Measurements from ENCODE around the gene RAB3IP. TPM values are rescaled to one million over a fixed set of nuclear protein-coding genes. Genes with fewer than 3 reads are reported as not detected.
"Not testable (repeated sequence)": the region's sequence is repeated elsewhere in the genome, so short reads cannot be mapped to it uniquely, and the experiment has no call there.

The RAB3IP gene
- polyA plus RNA-seq, 4 donors, result 60.1 to 79.8 (median 69.5) TPM

DNA sequence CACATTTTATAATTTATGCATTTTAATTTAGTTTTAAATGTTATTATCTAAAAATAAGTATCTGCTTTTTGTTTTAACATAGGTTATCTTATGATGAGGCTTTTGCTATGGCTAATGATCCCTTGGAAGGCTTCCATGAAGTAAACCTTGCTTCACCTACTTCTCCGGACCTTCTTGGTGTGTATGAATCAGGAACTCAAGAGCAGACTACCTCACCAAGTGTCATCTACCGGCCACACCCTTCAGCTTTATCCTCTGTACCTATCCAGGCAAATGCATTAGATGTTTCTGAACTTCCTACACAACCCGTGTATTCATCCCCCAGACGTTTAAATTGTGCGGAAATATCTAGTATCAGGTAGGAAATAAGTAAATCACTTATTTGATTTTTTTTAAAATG is 16.6 kb downstream of the RAB3IP start:
- no peak for DNase-seq (ENCODE audit: low read depth in 4 of 4, low spot score in 2 of 4)

DNA sequence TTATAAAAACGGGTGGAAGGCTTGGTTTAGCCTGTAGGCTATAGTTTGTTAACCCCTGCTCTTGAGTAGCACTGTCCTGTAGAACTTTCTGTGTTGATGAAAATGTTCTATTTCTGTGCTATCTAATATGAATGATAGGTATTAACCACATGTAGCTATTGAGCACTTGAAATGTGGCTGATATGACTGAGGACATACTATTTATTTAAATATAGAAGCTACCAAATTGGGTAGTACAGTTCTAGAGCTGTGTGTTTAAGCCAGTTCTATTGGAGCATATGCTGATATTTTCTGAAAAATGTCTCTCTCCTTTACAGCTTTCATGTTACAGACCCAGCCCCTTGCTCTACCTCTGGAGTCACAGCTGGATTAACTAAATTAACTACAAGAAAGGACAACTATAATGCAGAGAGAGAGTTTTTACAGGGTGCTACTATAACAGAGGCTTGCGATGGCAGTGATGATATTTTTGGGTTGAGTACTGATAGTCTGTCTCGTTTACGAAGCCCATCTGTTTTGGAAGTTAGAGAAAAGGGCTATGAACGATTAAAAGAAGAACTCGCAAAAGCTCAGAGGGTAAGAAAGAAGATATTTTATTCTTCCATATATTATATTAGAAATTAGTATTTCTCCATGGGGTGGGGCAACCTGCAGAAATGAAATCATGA is 17.6 kb downstream of the RAB3IP start:
- no peak for DNase-seq (ENCODE audit: low read depth in 4 of 4, low spot score in 2 of 4)

DNA sequence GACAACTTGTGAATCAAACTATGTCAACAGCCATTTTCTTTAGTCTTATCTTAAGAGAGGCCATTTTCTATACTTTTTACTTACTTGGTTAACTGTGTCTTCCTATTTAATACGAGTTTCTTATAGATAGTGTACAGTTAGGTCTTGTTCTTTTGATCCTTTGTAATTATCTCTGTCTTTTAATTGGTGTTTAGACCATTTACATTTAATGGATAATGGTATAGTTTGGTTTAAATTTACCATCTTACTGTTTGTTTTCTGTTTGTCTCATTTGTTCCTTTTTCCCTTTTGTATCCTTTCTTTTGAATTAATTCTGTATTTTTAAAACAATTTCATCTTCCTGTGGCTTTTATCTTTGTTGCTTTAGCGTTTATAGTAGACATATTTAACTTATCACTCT is 19.4 kb downstream of the RAB3IP start:
- DNase-seq (ENCODE audit: low read depth in 4 of 4, low spot score in 2 of 4), result no peak

DNA sequence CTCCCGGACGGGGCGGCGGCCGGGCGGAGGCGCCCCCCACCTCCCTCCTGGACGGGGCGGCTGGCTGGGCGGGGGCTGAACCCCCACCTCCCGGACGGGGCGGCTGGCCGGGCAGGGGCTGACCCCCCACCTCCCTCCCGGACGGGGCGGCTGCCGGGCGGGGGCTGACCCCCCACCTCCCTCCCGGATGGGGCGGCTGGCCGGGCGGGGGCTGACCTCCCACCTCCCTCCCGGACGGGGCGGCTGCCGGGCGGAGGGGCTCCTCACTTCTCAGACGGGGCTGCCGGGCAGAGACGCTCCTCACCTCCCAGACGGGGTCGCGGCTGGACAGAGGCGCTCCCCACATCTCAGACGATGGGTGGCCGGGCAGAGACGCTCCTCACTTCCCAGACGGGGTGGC is 20.9 kb downstream of the RAB3IP start:
- not testable (repeated sequence) for DNase-seq (ENCODE audit: low read depth in 4 of 4, low spot score in 2 of 4)

DNA sequence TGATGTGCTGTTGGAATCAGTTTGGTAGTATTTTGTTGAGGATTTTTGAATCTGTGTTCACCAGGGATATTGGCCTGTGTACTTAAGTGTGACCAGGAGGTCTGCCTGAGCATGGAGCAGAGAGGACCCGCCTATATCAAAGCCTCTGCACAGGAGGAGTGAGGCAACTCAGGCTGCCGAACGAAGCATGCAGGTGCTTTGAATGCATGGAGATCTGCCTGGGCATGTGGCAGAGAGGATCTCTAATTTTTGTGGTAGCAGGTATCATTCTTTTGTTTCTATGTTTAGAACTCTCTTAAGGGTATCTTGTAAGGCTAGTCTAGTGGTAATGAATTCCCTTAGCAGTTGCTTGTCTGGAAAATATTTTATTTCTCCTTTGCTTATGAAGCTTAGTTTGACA is 26.9 kb downstream of the RAB3IP start:
- DNase-seq (ENCODE audit: low read depth in 4 of 4, low spot score in 2 of 4), result no peak

DNA sequence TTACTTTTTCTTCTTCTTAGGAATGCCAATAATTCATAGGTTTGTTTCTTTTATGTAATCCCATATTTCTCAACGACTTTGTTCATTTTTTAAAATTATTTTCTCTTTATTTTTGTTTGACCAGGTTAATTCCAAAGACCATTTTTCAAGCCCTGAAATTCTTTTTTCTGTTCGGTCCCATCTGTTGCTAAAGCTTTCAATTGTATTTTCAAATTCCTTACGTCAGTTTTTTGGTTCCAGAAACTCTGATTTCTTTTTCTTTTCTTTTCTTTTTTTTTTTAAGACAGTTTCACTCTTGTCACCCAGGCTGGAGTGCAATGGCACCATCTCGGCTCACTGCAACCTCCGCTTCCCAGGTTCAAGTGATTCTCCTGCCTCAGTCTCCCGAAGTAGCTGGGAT is 27.6 kb downstream of the RAB3IP start:
- no peak for DNase-seq (ENCODE audit: low read depth in 4 of 4, low spot score in 2 of 4)

DNA sequence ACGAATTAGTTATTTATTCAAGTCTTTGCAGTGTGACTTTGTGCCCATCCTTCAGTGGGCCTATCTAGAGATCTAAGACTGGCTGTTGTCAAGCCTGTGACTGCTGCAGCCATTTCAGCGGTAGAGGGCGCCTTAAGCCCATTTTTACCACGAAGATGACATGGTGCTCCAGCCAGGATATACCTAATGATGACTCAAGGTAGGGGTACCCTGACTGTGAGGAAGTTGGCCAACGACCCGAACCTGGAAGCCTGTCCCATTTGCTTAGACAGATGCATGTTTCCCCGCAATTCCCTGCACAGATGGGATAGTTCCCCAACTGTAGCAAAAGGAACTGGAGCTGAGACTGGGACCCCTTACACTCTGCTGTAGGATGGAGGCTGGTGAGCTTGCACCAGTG is 41.3 kb downstream of the RAB3IP start:
- DNase-seq (ENCODE audit: low read depth in 4 of 4, low spot score in 2 of 4), result no peak

DNA sequence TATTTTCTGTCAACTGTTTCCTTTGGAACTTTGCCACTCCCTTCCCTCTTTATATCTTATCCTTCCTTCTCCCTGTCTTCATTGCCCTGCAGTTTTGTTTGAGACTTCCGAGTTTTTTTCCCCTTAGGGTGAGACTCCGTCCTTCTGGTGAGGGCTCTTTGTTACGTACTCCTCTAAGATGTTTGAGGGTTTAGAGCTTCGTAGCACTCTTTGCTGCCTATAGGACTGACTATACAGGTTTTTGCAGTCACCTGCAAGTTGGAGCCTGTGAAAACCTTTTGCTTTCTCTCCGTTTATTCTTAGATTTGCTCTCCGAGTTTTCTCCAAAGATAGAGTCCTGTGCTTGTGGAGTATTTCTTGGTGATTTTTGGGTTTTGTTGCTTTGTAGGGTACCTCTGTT is 44.7 kb downstream of the RAB3IP start:
- DNase-seq (ENCODE audit: low read depth in 4 of 4, low spot score in 2 of 4), result no peak

DNA sequence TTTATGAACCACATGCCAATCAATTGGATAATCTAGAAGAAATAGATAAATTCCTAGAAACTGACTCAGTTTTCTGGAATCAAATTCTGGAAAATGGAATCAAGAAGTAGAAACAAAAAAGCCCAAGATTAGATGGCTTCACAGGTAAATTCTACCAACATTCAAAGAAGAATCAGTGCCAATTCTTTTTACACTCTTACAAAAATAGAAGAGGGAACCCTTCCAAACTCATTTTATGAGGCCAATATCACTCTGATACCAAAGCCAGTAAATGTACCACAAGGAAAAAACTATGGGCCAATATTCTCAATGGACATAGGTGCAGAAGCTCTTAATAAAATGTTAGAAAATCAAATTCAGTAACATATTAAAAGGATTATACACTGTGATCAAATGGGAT is 50.7 kb downstream of the RAB3IP start:
- DNase-seq (ENCODE audit: low read depth in 4 of 4, low spot score in 2 of 4), result no peak

DNA sequence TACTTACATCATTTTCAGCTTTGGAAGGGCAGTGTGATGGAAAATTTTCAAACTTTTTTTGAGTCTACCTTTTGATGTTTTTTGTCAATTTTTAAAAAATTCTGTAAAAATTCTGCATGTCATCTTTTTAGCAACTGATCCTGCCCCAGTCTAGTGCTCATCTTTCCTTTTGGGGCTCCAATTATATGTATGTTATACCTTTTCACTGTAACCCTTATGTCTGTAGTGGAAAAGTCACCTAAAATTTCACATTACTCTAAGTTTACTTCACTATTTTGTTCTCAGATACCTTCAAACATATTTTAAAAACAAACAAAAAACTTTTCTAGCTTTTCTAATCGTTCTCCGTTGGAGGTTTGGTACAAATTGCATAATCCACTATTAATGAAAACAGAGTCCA is 53.9 kb downstream of the RAB3IP start:
- no peak for DNase-seq (ENCODE audit: low read depth in 4 of 4, low spot score in 2 of 4)

DNA sequence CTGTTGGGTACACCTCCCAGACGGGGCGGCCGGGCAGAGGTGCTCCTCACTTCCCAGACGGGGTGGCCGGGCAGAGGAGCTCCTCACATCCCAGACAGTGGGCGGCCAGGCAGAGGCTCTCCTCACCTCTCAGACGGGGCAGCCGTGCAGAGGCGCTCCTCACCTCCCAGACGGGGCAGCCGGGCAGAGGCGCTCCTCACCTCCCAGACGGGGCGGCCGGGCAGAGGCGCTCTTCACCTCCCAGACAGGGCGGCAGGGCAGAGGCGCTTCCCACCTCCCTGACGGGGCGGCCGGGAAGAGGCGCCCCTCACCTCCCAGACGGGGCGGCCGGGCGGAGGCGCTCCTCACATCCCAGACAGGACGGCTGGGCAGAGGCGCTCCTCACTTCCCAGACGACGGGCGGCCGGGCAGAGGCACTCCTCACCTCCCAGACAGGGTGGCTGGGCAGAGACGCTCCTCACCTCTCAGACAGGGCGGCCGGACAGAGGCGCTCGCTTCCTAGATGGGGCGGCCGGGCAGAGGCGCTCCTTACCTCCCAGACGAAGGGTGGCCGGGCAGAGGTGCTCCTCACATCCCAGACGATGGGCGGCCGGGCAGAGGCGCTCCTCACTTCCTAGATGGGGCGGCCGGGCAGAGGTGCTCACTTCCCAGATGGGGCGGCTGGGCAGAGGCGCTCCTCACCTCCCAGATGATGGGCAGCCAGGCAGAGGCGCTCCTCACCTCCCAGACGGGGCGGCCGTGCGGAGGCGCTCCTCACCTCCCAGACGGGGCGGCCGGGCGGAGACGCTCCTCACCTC is 68.6 kb downstream of the RAB3IP start:
- not testable (repeated sequence) for DNase-seq (ENCODE audit: low read depth in 4 of 4, low spot score in 2 of 4)

DNA sequence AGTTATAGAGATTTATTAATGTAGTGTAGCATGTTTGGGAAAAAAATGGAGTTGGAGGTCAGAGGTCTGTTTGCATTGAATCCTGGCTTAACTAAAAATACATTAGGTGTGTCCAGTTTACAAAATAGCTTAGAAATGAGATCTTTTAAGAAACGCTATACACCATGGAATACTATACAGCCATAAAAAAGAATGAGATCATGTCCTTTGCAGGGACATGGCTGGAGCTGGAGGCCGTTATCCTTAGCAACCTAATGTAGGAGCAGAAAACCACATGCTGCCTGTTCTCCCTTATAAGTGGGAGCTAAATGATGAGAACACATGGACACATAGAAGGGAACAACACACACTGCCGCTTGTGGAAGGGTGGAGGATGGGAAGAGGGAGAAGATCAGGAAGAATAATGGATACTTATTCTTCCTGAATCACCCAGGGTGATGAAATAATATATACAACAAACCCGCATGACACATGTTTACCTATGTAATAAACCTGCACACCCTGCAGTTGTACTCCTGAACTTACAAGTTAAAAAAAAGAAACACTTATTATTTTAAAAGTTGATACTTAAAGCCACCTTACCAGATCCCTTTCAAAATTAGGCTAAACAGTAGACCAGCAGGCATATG is 72.3 kb downstream of the RAB3IP start:
- DNase-seq (ENCODE audit: low read depth in 4 of 4, low spot score in 2 of 4), result no peak

DNA sequence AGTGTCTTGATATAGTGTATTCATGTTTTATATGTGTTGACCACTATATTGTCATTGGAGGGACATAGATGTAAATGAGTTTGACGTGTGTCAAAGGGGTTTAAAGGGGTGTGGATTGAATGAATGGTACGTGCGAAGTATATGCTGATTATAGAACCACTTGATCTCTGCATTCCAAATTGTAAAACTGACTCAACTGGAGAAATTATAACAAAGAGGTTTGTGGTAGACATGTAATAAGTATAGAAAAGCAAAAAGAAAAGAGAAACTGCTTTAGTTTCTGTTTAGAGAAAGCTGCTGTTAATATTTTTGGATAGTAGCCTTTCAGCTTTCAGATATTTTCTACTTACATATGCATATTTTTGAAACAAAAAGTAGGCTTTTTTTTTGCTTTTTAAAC is 77.4 kb downstream of the RAB3IP start:
- DNase-seq (ENCODE audit: low read depth in 4 of 4, low spot score in 2 of 4), result no peak

DNA sequence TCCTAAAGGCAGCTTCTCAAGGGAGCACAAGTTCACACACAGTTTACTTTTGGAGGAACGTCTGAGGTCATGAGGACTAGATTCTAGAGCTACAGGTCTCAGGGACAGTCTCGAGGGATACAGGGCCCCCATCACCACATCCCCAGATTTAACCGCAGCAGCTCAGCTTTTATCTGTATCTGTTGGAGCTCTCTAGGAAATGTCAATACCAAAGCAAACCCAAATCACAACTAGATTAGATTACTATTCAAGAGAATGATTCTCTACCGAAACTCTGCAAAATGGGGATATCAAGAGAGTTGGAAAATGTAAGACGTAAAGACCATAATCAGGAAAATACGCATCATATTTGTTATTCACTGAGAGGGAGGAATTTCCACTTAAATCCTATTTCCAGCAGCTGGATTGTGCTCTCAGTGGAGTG is 82.4 kb downstream of the RAB3IP start:
- DNase-seq (ENCODE audit: low read depth in 4 of 4, low spot score in 2 of 4), result no peak

DNA sequence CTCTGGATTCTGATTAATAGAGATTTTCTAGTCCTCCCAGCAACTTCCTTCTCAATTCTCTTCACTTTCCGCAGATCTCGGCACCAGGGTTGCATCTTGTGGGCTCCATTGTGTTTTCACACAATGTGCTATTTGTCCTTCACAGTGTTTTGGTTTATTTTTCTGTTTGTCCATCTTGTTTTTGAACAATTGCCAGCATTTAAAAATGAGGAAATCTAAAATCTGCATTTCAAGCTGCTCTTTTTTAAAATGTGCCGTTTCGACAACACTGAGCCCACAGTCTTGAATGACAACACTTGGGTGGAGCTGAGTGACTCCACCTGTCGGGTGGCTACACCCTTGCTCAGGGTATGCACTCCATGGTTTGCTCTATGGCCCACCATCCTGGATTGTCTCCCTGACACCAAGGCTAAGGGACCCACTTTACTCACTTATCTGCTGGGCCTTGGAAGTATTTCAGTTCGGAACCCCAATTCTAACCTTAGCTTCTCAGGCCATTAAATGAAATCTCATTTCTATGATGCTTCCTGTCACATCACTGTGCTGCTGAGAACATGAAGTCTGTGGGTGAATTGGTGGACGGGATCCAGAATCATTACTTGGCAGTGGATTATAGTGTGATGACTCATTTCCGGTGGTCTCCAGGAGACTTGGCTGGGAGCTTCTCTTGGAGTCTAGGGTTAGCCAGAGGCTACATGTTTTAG is 82.9 kb downstream of the RAB3IP start:
- no peak for DNase-seq (ENCODE audit: low read depth in 4 of 4, low spot score in 2 of 4)

DNA sequence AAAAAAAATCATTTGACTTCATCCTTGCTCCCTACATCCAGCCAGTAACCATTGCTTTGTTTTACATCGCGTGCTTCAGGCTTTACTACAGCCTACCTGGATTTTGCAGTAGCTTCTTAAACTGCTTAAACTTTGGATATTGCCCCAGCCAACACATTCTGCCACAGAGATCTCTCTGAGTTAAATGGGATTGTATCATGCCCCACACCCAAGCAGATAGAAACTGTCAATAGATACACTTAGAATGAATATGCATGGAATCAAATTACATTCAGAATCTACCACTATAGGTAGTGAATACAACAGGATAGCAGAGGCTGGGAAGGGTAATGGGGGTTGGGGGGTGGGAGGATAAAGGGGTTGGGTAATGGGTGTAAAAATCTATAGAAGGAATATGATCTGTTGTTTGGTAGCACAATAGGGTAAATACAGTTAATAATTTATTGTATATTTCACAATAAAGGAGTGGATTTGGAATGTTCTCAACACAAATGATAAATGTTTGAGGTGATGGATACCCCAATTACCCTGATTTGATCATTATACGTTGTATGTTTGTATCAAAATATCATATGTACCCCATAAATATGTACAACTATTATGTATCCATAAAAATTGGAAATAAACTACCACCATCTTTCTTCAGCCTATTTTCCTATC is 83.7 kb downstream of the RAB3IP start:
- no peak for DNase-seq (ENCODE audit: low read depth in 4 of 4, low spot score in 2 of 4)

DNA sequence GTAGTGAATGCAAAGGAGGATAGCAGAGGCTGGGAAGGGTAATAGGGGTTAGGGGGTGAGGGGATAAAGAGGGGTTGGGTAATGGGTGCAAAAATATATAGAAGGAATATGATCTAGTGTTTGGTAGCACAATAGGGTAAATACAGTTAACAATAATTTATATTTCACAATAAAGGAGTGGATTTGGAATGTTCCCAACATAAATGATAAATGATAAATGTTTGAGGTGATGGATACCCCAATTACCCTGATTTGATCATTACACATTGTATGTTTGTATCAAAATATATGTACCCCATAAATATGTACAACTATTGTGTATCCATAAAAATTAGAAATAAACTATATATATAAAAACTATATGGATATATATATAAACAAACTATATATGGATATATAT is 85.4 kb downstream of the RAB3IP start:
- no peak for DNase-seq (ENCODE audit: low read depth in 4 of 4, low spot score in 2 of 4)

DNA sequence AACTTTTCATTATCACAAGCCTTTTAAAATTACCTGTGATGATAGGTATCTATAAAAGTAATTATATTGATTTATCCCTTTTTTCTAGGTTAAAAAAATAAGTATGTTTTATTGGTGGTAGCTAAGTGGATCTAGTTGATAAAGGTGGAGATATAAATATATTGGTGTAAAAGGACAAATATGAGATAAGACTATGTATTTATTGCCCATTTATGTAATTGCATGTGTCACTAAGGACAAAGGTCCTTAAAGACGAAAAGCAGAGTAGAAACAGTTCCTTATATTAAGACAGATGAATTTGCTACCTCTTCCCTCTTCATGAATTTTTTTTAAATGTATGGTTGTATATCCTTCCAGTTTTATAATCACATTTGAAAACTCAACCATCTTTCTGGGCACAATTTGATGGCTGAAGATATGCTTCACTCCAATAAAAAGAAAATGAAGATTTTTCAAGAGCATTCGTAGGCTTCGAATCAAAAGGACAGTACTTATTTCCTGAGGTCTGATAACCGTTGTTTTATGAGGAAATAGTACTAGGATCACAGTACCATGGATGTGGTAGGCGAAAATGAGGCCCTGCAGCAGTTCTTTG is 86.4 kb downstream of the RAB3IP start, which contains the start of gene MYRFL:
MYRFL (plus strand) TSS at position 262 of the 595 bp plus-strand sequence; CDS start at position 553, 291 bp downstream.
- DNase-seq (ENCODE audit: low read depth in 4 of 4, low spot score in 2 of 4), result no peak

DNA sequence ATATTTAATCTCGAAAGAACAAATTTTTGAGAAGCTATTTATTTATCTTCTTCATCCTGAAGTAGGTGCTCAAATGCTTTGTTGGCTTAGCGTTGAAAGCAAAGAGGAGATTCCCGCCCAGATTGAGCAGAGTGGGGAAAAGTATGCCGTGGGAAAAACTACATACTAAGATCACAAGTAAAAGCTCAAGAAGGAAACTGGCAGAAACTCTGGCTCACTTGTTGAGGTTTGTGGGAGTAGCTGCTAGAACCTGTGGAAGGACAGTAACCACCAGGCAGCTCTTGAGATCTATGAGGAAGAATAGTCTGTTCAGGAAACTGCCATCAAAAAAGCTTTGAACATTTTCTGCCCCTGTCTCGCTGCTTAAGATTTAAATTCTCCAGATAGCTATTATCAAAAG is 90.2 kb downstream of the RAB3IP start:
- DNase-seq (ENCODE audit: low read depth in 4 of 4, low spot score in 2 of 4), result no peak

DNA sequence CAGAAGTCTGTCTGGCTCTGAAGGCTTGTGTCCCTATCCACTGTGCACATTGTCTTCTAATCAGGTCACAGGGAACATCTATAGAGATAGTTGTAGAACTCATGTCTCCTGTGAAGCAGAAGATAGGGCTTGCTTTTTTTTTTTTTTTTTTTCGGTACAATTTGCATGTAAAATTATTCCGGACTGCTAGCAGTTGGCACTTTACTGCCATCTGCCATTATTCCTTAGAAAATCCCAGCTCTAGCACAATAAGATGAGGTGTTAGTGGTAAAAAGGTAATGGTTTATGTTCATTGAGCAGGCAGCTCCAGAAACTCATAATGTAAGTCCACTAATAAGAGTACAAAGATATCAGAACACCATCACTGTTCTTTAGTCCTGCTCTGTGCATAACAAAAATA is 95.0 kb downstream of the RAB3IP start:
- DNase-seq (ENCODE audit: low read depth in 4 of 4, low spot score in 2 of 4), result no peak
